Fibroblast of lung (primary cell): ENCODE measurements around the gene PARVG. TPM values are rescaled to one million over a fixed set of nuclear protein-coding genes. Genes with fewer than 3 reads are reported as not detected.

ENCODE experiments used
- DNase-seq, 2 donors: peaks; one replicate each; pipeline versions ENCODE4 v3.0.0 to v3.0.0-alpha.2; 2010; ENCODE audit warnings: low read depth in 2 of 2
- H2AFZ ChIP-seq: 2 replicates; pipeline ENCODE4 v1.5.1; 2012; ENCODE audit warnings: low read length, control low read depth, inconsistent platforms
- H3K27ac ChIP-seq: 2 replicates; pipeline ENCODE4 v1.5.1; 2011; ENCODE audit warnings: low read length, control low read depth; ENCODE audit not compliant: insufficient read depth
- H3K27me3 ChIP-seq: 2 replicates; pipeline ENCODE4 v1.5.1; 2011; ENCODE audit warnings: mild to moderate bottlenecking, low read length; ENCODE audit not compliant: control insufficient read depth, insufficient read depth
- H3K36me3 ChIP-seq: 2 replicates; pipeline ENCODE4 v1.5.1; 2011; ENCODE audit warnings: low read length; ENCODE audit not compliant: control insufficient read depth, insufficient read depth
- H3K4me1 ChIP-seq: 2 replicates; pipeline ENCODE4 v1.5.1; 2011; ENCODE audit warnings: low read length; ENCODE audit not compliant: control insufficient read depth, insufficient read depth; ENCODE audit errors: extremely low read depth
- H3K4me2 ChIP-seq: 2 replicates; pipeline ENCODE4 v1.5.1; 2011; ENCODE audit warnings: low read length, control low read depth; ENCODE audit not compliant: insufficient read depth; ENCODE audit errors: extremely low read depth
- H3K4me3 ChIP-seq, 4 experiments: fragments of 200-600 bp in 1 of 4; sonication (generic) in 1 of 4; replicated peaks in 1 of 4; 2 replicates each; pipeline ENCODE4 v1.5.1; 2011 to 2016; ENCODE audit warnings: low read length in 4 of 4, low read depth in 3 of 4, mild to moderate bottlenecking in 3 of 4, control low read depth in 2 of 4, inconsistent platforms in 1 of 4, mixed read lengths in 1 of 4; ENCODE audit not compliant: insufficient read depth in 1 of 4; ENCODE audit errors: control extremely low read depth in 1 of 4
- H3K79me2 ChIP-seq: 2 replicates; pipeline ENCODE4 v1.5.1; 2012; ENCODE audit warnings: mild to moderate bottlenecking, low read length, inconsistent platforms; ENCODE audit not compliant: control insufficient read depth, insufficient read depth
- H3K9ac ChIP-seq: 2 replicates; pipeline ENCODE4 v1.5.1; 2011; ENCODE audit warnings: mild to moderate bottlenecking, low read length, control low read depth; ENCODE audit not compliant: insufficient read depth
- H3K9me3 ChIP-seq: 2 replicates; pipeline ENCODE4 v1.5.1; 2012; ENCODE audit warnings: low read depth, low read length; ENCODE audit not compliant: control insufficient read depth, insufficient read depth
- H4K20me1 ChIP-seq: 2 replicates; pipeline ENCODE4 v1.5.1; 2011; ENCODE audit warnings: low read length; ENCODE audit not compliant: control insufficient read depth, insufficient read depth; ENCODE audit errors: extremely low read depth
- CTCF ChIP-seq, 2 donors: IDR thresholded peaks in 1 of 2; conservative IDR thresholded peaks in 1 of 2; 1 replicate in 1 of 2; 2 replicates in 1 of 2; pipeline ENCODE4 v1.5.1; 2011 to 2012; ENCODE audit warnings: low read length in 2 of 2, control low read depth in 1 of 2, inconsistent platforms in 1 of 2, low read depth in 1 of 2, mild to moderate bottlenecking in 1 of 2
- EZH2 ChIP-seq: IDR thresholded peaks from 2 replicates; pipeline ENCODE4 v1.5.1; 2012; ENCODE audit warnings: low read length, control low read depth, mild to moderate bottlenecking; ENCODE audit errors: missing control alignments
- polyA plus RNA-seq, 2 donors: library from polyadenylated mRNA; depleted of rRNA in 1 of 2; stranded (reverse) in 1 of 2; unstranded in 1 of 2; fragments of >200 nt; gene quantifications; 2 replicates each; pipeline ENCODE4 v1.2.1, GENCODE V29; 2011 to 2012; ENCODE audit warnings: missing spikeins in 1 of 2
- total RNA-seq: library from RNA; depleted of rRNA; stranded (reverse); fragments of >200 nt; gene quantifications from 2 replicates; pipeline ENCODE4 v1.2.1, GENCODE V29; 2014

PARVG gene
- total and polyA plus RNA-seq, 2 donors (not counting 1 experiment from before 2014, with no cell fraction given), result not detected

GRCh38 chr22:44146088-44146861 is 34.5 kb upstream of the PARVG start:
- Histone ChIP-seq H3K9ac (no peak overlapping the region), H3K4me1 (peaks cover 12% of the 10 kb centered on the region), H3K9me3 (no peaks in the 10 kb centered on the region), H3K4me3 (no peak overlapping the region), H3K4me2 (no peak overlapping the region), H3K27me3 (no peaks in the 10 kb centered on the region), H3K27ac (no peak overlapping the region), H3K79me2 (no peaks in the 10 kb centered on the region), H2AFZ (no peak overlapping the region), H3K36me3 (no peaks in the 10 kb centered on the region), H4K20me1 (no peaks in the 10 kb centered on the region)
- no peak for DNase-seq
- TF ChIP-seq EZH2, result no peak
- no peak for TF ChIP-seq CTCF (conservative IDR thresholded peaks at IDR 0.05 in 1 of 2, IDR thresholded peaks at IDR 0.05 in 1 of 2; ENCODE audit: low read depth in 1 of 2, low read length in 2 of 2)

GRCh38 chr22:44147008-44147645 is 33.6 kb upstream of the PARVG start:
- no peak for TF ChIP-seq CTCF (conservative IDR thresholded peaks at IDR 0.05 in 1 of 2, IDR thresholded peaks at IDR 0.05 in 1 of 2; ENCODE audit: low read depth in 1 of 2, low read length in 2 of 2)
- TF ChIP-seq EZH2, result no peak
- Histone ChIP-seq H3K9me3 (no peaks in the 10 kb centered on the region), H4K20me1 (no peaks in the 10 kb centered on the region), H3K27ac (no peak overlapping the region), H3K9ac (peak overlapping the region; percentile 10), H3K4me3 (no peak overlapping the region), H3K27me3 (no peaks in the 10 kb centered on the region), H3K4me1 (peaks cover 15% of the 10 kb centered on the region), H2AFZ (no peak overlapping the region), H3K4me2 (no peak overlapping the region), H3K36me3 (no peaks in the 10 kb centered on the region), H3K79me2 (no peaks in the 10 kb centered on the region)
- DNase-seq, result no peak

- Histone ChIP-seq H3K27me3 (no peaks in the 10 kb centered on the region), H3K4me3 (no peak overlapping the region), H3K79me2 (no peaks in the 10 kb centered on the region), H3K9ac (no peak overlapping the region), H3K4me2 (peak overlapping the region; percentile 7), H3K9me3 (no peaks in the 10 kb centered on the region), H3K36me3 (no peaks in the 10 kb centered on the region), H4K20me1 (no peaks in the 10 kb centered on the region), H3K27ac (peak overlapping the region; percentile 16), H3K4me1 (peaks cover 15% of the 10 kb centered on the region), H2AFZ (no peak overlapping the region)
- TF ChIP-seq CTCF (conservative IDR thresholded peaks at IDR 0.05 in 1 of 2, IDR thresholded peaks at IDR 0.05 in 1 of 2; ENCODE audit: low read depth in 1 of 2, low read length in 2 of 2) (peak in 1 of 2 donors; percentile 17), EZH2 (no peak)
- DNase-seq, result peak; percentile 70 to 83
These were observed 32.7 kb upstream of the PARVG start for GRCh38 chr22:44147821-44148574.
